ENCODE results near the gene ZNF541.

The ZNF541 gene

DNA sequence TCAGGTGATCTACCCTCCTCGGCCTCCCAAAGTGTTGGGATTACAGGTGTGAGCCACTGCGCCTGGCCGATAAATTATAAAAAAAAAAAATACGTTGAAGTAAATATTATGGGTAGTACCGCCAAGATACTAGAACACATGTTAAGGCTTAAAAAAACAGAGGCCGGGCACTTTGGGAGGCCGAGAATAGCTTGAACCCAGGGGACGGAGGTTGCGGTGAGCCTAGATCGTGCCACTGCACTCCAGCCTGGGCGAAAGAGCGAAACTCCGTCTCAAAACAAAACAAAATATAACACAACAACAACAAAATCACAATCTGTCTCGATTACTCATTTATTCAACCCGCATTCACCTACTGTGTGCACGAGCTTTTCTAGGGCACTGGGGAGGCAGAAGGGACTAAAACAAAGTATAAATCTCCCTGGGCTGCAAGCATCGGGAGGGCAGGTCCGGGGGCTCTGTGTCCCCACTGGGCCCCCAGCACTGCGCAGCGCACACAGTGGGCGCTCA, 34.7 kb upstream of the ZNF541 start:
- no peak for TF ChIP-seq ZFX (IDR thresholded peaks at IDR 0.05; ENCODE audit: borderline replicate concordance)
- TF ChIP-seq, protein P1, sequence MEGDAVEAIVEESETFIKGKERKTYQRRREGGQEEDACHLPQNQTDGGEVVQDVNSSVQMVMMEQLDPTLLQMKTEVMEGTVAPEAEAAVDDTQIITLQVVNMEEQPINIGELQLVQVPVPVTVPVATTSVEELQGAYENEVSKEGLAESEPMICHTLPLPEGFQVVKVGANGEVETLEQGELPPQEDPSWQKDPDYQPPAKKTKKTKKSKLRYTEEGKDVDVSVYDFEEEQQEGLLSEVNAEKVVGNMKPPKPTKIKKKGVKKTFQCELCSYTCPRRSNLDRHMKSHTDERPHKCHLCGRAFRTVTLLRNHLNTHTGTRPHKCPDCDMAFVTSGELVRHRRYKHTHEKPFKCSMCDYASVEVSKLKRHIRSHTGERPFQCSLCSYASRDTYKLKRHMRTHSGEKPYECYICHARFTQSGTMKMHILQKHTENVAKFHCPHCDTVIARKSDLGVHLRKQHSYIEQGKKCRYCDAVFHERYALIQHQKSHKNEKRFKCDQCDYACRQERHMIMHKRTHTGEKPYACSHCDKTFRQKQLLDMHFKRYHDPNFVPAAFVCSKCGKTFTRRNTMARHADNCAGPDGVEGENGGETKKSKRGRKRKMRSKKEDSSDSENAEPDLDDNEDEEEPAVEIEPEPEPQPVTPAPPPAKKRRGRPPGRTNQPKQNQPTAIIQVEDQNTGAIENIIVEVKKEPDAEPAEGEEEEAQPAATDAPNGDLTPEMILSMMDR (IDR thresholded peaks at IDR 0.05) = no peak
- peak overlapping the region; percentile 91 for H3K27ac ChIP-seq

- TF ChIP-seq, protein P1 (IDR thresholded peaks at IDR 0.05) = no peak
- no peak for TF ChIP-seq ZFX (IDR thresholded peaks at IDR 0.05; ENCODE audit: borderline replicate concordance)
- no peak overlapping the region for H3K27ac ChIP-seq
Observed at GRCh38 chr19:47603706-47604565, 31.0 kb upstream of the ZNF541 start.

GRCh38 chr19:47601180-47601904, 28.4 kb upstream of the ZNF541 start:
- peak overlapping the region; percentile 79 for H3K27ac ChIP-seq

GRCh38 chr19:47600246-47601179, 27.6 kb upstream of the ZNF541 start:
- TF ChIP-seq, protein P1 (IDR thresholded peaks at IDR 0.05) = no peak
- TF ChIP-seq ZFX (IDR thresholded peaks at IDR 0.05; ENCODE audit: borderline replicate concordance) = no peak

More at GRCh38 chr19:47601180-47601904, 28.4 kb upstream of the ZNF541 start:
- TF ChIP-seq ZFX (IDR thresholded peaks at IDR 0.05; ENCODE audit: borderline replicate concordance) = no peak
- TF ChIP-seq, protein P1 (IDR thresholded peaks at IDR 0.05) = no peak

GRCh38 chr19:47599671-47600245, 26.8 kb upstream of the ZNF541 start:
- H3K27ac ChIP-seq = peak overlapping the region; percentile 79

More at GRCh38 chr19:47600246-47601179, 27.6 kb upstream of the ZNF541 start:
- H3K27ac ChIP-seq = peak overlapping the region; percentile 79

DNA sequence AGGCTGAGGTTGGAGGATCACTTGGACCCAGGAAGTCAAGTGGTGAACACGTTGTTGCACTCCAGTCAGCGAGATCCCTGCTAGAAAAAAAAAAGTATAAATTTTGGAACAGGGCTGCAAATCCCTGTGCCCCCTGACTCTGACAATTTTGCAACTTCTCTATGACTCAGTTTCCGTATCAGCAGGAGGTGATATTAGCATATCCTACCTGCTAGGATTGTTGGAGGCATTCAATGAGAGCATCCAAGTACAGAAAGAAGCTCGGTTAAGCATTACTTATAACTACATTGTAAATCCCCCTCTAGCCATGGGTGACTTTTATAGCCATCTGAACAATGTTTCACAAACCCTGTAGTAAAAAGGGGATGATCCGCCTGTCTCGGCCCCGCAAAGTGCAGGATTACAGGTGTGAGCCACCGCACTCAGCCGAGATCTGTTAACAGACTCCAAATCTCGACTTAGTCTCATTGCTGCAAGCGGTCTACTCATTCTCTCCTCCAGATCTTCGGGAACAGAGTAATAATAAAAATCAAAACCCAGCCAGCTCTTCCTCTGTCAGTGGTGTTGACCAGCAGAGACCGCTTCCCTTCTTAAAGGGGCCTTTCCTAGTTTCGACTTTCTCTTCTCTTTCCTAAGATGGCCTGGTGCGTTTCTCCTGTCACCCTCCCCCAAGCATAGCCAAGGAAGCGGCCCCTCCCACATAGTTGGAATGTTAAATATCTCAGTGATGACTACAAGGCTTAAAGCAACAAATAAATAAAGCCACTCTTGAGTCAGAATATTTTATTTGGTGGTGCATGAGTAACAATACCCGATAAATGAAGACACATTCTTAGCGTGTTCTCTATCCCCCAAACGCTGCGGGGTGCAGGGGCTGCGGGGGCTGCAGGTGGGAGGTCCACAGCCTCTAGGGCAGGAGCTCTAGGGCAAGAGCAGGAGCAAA, 25.7 kb upstream of the ZNF541 start:
- H3K27ac ChIP-seq = peak overlapping the region; percentile 79
- no peak for TF ChIP-seq ZFX (IDR thresholded peaks at IDR 0.05; ENCODE audit: borderline replicate concordance)
- TF ChIP-seq, protein P1 (IDR thresholded peaks at IDR 0.05) = no peak

Measured in 22Rv1 (cell line).